HG03159 (cell line): ENCODE data around the gene CREB3L2.
"Not testable (repeated sequence)": the region's sequence is repeated elsewhere in the genome, so short reads cannot be mapped to it uniquely, and the experiment has no call there.

Experiments
- ATAC-seq: cut with Tn5 transposase; IDR thresholded peaks from one replicate; pipeline ENCODE4 v1.9.1; 2021; ENCODE audit warnings: mild to moderate bottlenecking, moderate library complexity; ENCODE audit not compliant: unreplicated experiment

The CREB3L2 gene

GRCh38 chr7:137908106-137908505 is 93.8 kb downstream of the CREB3L2 start:
- ATAC-seq, result no peak

GRCh38 chr7:137906636-137907035 is 95.2 kb downstream of the CREB3L2 start:
- not testable (repeated sequence) for ATAC-seq

- no peak for ATAC-seq
These were observed 97.1 kb downstream of the CREB3L2 start for GRCh38 chr7:137904833-137905232.

GRCh38 chr7:137903382-137904169 is 98.3 kb downstream of the CREB3L2 start:
- peak; percentile 74 for ATAC-seq

- ATAC-seq, result no peak
These were observed 101.7 kb downstream of the CREB3L2 start for GRCh38 chr7:137900137-137900536.

- ATAC-seq, result peak; percentile 74
These were observed 102.8 kb downstream of the CREB3L2 start for GRCh38 chr7:137898839-137899721.

- peak; percentile 69 for ATAC-seq
These were observed 106.3 kb downstream of the CREB3L2 start for GRCh38 chr7:137895301-137896221.

GRCh38 chr7:137893143-137893742 is 108.6 kb downstream of the CREB3L2 start:
- no peak for ATAC-seq

GRCh38 chr7:137891016-137891655 is 110.8 kb downstream of the CREB3L2 start:
- ATAC-seq, result no peak

GRCh38 chr7:137890449-137890921 is 111.4 kb downstream of the CREB3L2 start:
- ATAC-seq, result no peak

- no peak for ATAC-seq
These were observed 113.6 kb downstream of the CREB3L2 start for GRCh38 chr7:137888241-137888640.

- ATAC-seq, result no peak
These were observed 115.1 kb downstream of the CREB3L2 start for GRCh38 chr7:137886746-137887145.

- ATAC-seq, result no peak
These were observed 115.6 kb downstream of the CREB3L2 start for GRCh38 chr7:137886281-137886680.

- no peak for ATAC-seq
These were observed 116.2 kb downstream of the CREB3L2 start for GRCh38 chr7:137885678-137886077.

GRCh38 chr7:137882806-137883205 is 119.1 kb downstream of the CREB3L2 start:
- ATAC-seq, result no peak

GRCh38 chr7:137882261-137882668 is 119.6 kb downstream of the CREB3L2 start:
- ATAC-seq, result peak; percentile 84

- ATAC-seq, result peak; percentile 11
These were observed 120.2 kb downstream of the CREB3L2 start for GRCh38 chr7:137881607-137882260.

- no peak for ATAC-seq
These were observed 121.5 kb downstream of the CREB3L2 start for GRCh38 chr7:137880432-137880831.
